Measurements from ENCODE around the gene RNASEH2B.

Gene RNASEH2B

GRCh38 chr13:50909605-50910484, at the start of gene RNASEH2B:
RNASEH2B (plus strand) TSS chr13:50909791; CDS start chr13:50910077, 286 bp downstream.
- peak; percentile 77 for DNase-seq

- no peak for DNase-seq
These were observed 45.1 kb upstream of the RNASEH2B start for GRCh38 chr13:50864492-50864891.

- DNase-seq, result no peak
These were observed 42.6 kb upstream of the RNASEH2B start for GRCh38 chr13:50866817-50867636.

- no peak for DNase-seq
These were observed 42.0 kb upstream of the RNASEH2B start for GRCh38 chr13:50867637-50867945.

- no peak for DNase-seq
These were observed 38.2 kb upstream of the RNASEH2B start for GRCh38 chr13:50871405-50871804.

- DNase-seq, result no peak
These were observed 36.1 kb upstream of the RNASEH2B start for GRCh38 chr13:50873467-50873866.

- no peak for DNase-seq
These were observed 35.6 kb upstream of the RNASEH2B start for GRCh38 chr13:50873991-50874390.

GRCh38 chr13:50882816-50883435, 26.7 kb upstream of the RNASEH2B start:
- DNase-seq, result no peak

GRCh38 chr13:50883728-50884127, 25.9 kb upstream of the RNASEH2B start:
- no peak for DNase-seq

GRCh38 chr13:50884265-50884664, 25.3 kb upstream of the RNASEH2B start:
- no peak for DNase-seq

GRCh38 chr13:50887151-50887550, 22.4 kb upstream of the RNASEH2B start:
- no peak for DNase-seq

- DNase-seq, result no peak
These were observed 21.2 kb upstream of the RNASEH2B start for GRCh38 chr13:50888362-50888761.

GRCh38 chr13:50889317-50889716, 20.3 kb upstream of the RNASEH2B start:
- no peak for DNase-seq

- no peak for DNase-seq
These were observed 18.4 kb upstream of the RNASEH2B start for GRCh38 chr13:50891206-50891605.

- DNase-seq, result peak; percentile 66
These were observed 17.2 kb upstream of the RNASEH2B start for GRCh38 chr13:50892210-50892944.

GRCh38 chr13:50893211-50893852, 16.3 kb upstream of the RNASEH2B start:
- peak; percentile 49 for DNase-seq

GRCh38 chr13:50894012-50894411, 15.6 kb upstream of the RNASEH2B start:
- no peak for DNase-seq

GRCh38 chr13:50894504-50894903, 15.1 kb upstream of the RNASEH2B start:
- no peak for DNase-seq

GRCh38 chr13:50898338-50898737, 11.3 kb upstream of the RNASEH2B start:
- DNase-seq, result no peak

- DNase-seq, result no peak
These were observed 7.9 kb upstream of the RNASEH2B start for GRCh38 chr13:50901701-50902100.

GRCh38 chr13:50905256-50905655, 4.3 kb upstream of the RNASEH2B start:
- no peak for DNase-seq

- no peak for DNase-seq
These were observed 1.8 kb upstream of the RNASEH2B start for GRCh38 chr13:50907781-50908180.
